ENCODE data around the gene VPS37D.
"Not testable (repeated sequence)": the region's sequence is repeated elsewhere in the genome, so short reads cannot be mapped to it uniquely, and the experiment has no call there.

The VPS37D gene

GRCh38 chr7:73717991-73718405, 50.4 kb downstream of the VPS37D start:
- H3K9me3 Mint-ChIP-seq, result no peaks in the 10 kb centered on the region
- peak overlapping the region; percentile 81 for H3K4me3 Mint-ChIP-seq
- DNase-seq (peak; percentile 83), ATAC-seq (peak; percentile 71)
- H3K27me3 Mint-ChIP-seq, result peaks cover 16% of the 10 kb centered on the region
- H3K36me3 Mint-ChIP-seq (ENCODE audit: low read depth), result peaks cover 3% of the 10 kb centered on the region
- peaks cover 37% of the 10 kb centered on the region for H3K4me1 Mint-ChIP-seq
- H3K27ac Mint-ChIP-seq, result peak overlapping the region; percentile 89

DNA sequence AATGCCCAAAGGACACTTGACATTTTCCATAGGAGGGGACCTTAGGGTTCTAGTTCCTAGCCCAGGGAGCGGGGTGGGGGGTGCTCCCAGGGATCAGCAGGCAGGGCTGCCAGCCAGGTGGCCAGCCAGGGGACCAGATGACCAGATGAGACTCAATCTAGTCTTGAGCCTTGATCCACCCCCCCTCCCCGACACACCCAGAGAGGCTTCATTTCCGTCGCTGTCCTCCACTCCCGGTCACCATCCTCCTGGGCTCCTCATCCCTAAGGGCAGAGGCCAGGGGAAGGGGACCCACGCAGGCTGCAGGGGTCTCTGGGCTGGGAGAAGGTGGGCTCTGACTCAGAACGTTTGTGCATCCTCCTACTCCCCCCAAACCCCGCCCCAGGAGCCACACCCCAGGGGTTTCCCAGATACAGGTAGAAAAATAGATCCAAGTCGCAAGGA, 50.8 kb downstream of the VPS37D start:
- H3K27ac Mint-ChIP-seq, result peak overlapping the region; percentile 89
- ATAC-seq (no peak), DNase-seq (peak; percentile 42)
- no peaks in the 10 kb centered on the region for H3K9me3 Mint-ChIP-seq
- H3K27me3 Mint-ChIP-seq, result peaks cover 16% of the 10 kb centered on the region
- peaks cover 2% of the 10 kb centered on the region for H3K36me3 Mint-ChIP-seq (ENCODE audit: low read depth)
- H3K4me3 Mint-ChIP-seq, result peak overlapping the region; percentile 81
- H3K4me1 Mint-ChIP-seq, result peaks cover 37% of the 10 kb centered on the region

DNA sequence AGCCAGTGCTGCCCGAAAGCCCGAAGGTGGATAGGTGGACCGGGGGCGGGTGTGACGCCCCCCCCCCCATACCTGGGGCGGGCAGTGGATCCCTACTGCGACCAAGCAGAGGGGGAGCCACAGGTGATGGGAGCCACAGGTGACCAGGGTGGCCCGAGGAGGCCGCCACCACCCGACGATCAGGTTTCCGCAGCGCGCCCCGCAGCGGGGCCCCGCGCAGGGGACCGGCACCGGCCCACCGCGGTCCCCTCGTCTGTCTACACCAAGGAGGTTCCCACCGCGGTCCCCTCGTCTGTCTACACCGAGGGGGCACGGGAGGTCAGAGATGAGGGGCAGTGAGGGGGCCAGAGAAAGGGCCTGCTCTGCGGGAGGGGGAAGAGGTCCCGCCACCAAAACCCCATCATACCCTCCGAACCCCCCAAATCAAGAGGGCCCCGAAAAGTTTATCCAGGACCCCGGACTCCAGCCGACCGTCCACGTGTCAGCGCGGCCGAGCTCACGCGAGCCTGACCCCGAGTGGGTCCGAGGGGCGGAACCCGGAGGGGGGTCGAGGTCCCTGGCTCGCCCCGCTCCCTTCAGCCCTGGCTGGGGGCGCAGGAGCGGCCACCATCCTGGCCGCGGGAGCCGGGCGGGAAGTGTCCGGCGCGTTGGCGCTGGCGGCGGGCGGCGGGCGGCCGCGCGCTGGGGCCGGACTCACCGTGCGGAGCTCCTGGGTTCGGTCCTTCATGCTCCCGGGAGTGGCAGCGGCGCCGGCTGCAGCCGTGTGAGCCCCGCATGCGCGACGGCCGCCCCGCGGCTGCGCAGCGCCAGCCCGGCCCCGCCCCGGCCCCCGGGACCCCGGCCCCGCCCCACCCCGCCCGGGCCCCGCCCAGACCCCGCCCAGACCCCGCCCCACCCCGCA, 51.5 kb downstream of the VPS37D start, which contains the start of gene STX1A:
STX1A (minus strand) TSS at position 765 of the 901 bp plus-strand sequence; CDS start at position 727, 38 bp downstream.
- Mint-ChIP-seq H3K27me3 (peaks cover 14% of the 10 kb centered on the region), H3K9me3 (no peaks in the 10 kb centered on the region), H3K27ac (peak within 1 kb of the TSS; percentile 89), H3K4me1 (peaks cover 37% of the 10 kb centered on the region), H3K4me3 (peak within 1 kb of the TSS; percentile 81), H3K36me3 (ENCODE audit: low read depth) (peaks cover 2% of the 10 kb centered on the region)
- DNase-seq, result peak; percentile 76
- peak; percentile 50 for ATAC-seq

GRCh38 chr7:73719806-73720169, 52.2 kb downstream of the VPS37D start:
- Mint-ChIP-seq H3K4me3 (peak overlapping the region; percentile 68), H3K27ac (peak overlapping the region; percentile 74), H3K4me1 (peaks cover 37% of the 10 kb centered on the region), H3K9me3 (no peaks in the 10 kb centered on the region), H3K36me3 (ENCODE audit: low read depth) (peaks cover 2% of the 10 kb centered on the region), H3K27me3 (peaks cover 16% of the 10 kb centered on the region)
- no peak for DNase-seq
- ATAC-seq, result no peak

DNA sequence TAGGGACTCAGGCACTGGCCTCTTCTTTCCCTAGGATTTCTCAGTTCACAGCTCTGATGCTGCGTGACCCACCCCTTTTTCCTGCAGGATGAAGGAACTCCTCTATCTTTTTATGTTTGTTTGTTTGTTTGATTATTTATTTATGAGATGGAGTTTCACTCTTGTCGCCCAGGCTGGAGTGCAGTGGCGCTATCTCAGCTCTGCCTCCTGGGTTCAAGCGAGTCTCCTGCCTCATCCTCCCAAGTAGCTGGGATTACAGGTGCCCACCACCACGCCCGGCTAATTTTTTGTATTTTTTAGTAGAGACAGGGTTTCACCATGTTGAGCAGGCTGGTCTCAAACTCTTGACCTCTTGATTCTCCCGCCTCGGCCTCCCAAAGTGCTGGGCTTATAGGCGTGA, 52.8 kb downstream of the VPS37D start:
- ATAC-seq; H3K9me3 Mint-ChIP-seq; DNase-seq; H3K36me3 Mint-ChIP-seq (ENCODE audit: low read depth): not testable (repeated sequence)
- H3K4me1 Mint-ChIP-seq, result peaks cover 33% of the 10 kb centered on the region
- peak overlapping the region; percentile 74 for H3K27ac Mint-ChIP-seq
- peaks cover 18% of the 10 kb centered on the region for H3K27me3 Mint-ChIP-seq
- H3K4me3 Mint-ChIP-seq, result peak overlapping the region; percentile 68

DNA sequence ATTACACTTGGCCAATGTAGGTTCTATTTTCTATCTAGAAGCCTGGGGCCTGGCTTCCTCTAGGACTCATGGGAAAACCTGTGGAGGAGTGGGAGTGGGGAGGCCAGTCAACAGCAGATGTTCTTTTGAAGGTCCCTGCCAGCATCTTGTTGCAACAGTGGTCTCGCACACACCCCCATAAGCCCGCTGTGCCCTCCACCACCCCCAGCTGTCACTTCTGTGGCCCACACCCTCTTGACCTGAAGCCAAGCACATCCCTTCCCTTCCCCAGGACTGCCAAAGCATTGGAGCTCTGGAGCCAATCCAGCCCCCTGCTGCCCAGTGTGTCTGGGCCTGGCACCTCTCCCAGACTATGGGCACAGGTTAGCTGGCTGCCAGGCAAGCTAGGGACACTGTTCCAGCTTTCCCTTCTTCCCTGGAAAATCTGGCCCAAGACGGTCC, 53.8 kb downstream of the VPS37D start:
- peaks cover 18% of the 10 kb centered on the region for H3K27me3 Mint-ChIP-seq
- no peak overlapping the region for H3K27ac Mint-ChIP-seq
- no peak overlapping the region for H3K4me3 Mint-ChIP-seq
- ATAC-seq (no peak), DNase-seq (no peak)
- peaks cover 23% of the 10 kb centered on the region for H3K4me1 Mint-ChIP-seq
- H3K36me3 Mint-ChIP-seq (ENCODE audit: low read depth), result peaks cover 2% of the 10 kb centered on the region
- no peaks in the 10 kb centered on the region for H3K9me3 Mint-ChIP-seq

Data from activated naive CD8-positive, alpha-beta T cell treated with anti-CD3 and anti-CD28 coated beads, Interleukin-2, amount 50 U/mL, for 24 hours (primary cell).